ENCODE results near the gene PLAGL2. TPM values are rescaled to one million over a fixed set of nuclear protein-coding genes. Genes with fewer than 3 reads are reported as not detected.
A peak's percentile ranks its signal among the peaks of the same experiment; 100 is the strongest.

PLAGL2 gene
- polyA plus RNA-seq, 1 experiment: 3.1 TPM

- CTCF ChIA-PET: interaction anchor here (0.6 kb wide), 1 partner anchor 13 kb away, joined by 3 read pairs; no protein-coding TSS in a partner anchor
- POLR2A ChIA-PET: no interaction called here
- TF ChIP-seq CTCF (IDR thresholded peaks at IDR 0.05; ENCODE audit: insufficient read depth, low read depth, low read length): no peak
- Histone ChIP-seq H3K4me3 (ENCODE audit: low read depth, low read length) (no peak overlapping the region), H3K27me3 (ENCODE audit: control insufficient read depth, insufficient read depth, low read length) (no peaks in the 10 kb centered on the region), H3K36me3 (ENCODE audit: control insufficient read depth, insufficient read depth, low read length) (peaks cover 18% of the 10 kb centered on the region)
- DNase-seq (ENCODE audit: low read depth): no peak
These were observed 14.8 kb downstream of the PLAGL2 start for GRCh38 chr20:32192698-32193097.

- CTCF ChIA-PET: no interaction called here
- peaks cover 13% of the 10 kb centered on the region for H3K36me3 ChIP-seq (ENCODE audit: control insufficient read depth, insufficient read depth, low read length)
- H3K4me3 ChIP-seq (ENCODE audit: low read depth, low read length): no peak overlapping the region
- no peaks in the 10 kb centered on the region for H3K27me3 ChIP-seq (ENCODE audit: control insufficient read depth, insufficient read depth, low read length)
- POLR2A ChIA-PET: no interaction called here
- DNase-seq (ENCODE audit: low read depth): no peak
- TF ChIP-seq CTCF (IDR thresholded peaks at IDR 0.05; ENCODE audit: insufficient read depth, low read depth, low read length): no peak
These were observed 15.7 kb downstream of the PLAGL2 start for GRCh38 chr20:32191873-32192272.

- no peak for TF ChIP-seq CTCF (IDR thresholded peaks at IDR 0.05; ENCODE audit: insufficient read depth, low read depth, low read length)
- H3K36me3 ChIP-seq (ENCODE audit: control insufficient read depth, insufficient read depth, low read length): peaks cover 11% of the 10 kb centered on the region
- ChIA-PET CTCF (no interaction called here), POLR2A (no interaction called here)
- no peak for DNase-seq (ENCODE audit: low read depth)
- no peaks in the 10 kb centered on the region for H3K27me3 ChIP-seq (ENCODE audit: control insufficient read depth, insufficient read depth, low read length)
- H3K4me3 ChIP-seq (ENCODE audit: low read depth, low read length): no peak overlapping the region
These were observed 16.1 kb downstream of the PLAGL2 start for GRCh38 chr20:32191422-32191821.

- ChIA-PET CTCF (interaction anchor here (1.3 kb wide), 1 partner anchor 19 kb away, joined by 3 read pairs; no protein-coding TSS in a partner anchor), POLR2A (no interaction called here)
- Histone ChIP-seq H3K27me3 (ENCODE audit: control insufficient read depth, insufficient read depth, low read length) (no peaks in the 10 kb centered on the region), H3K4me3 (ENCODE audit: low read depth, low read length) (peak overlapping the region; percentile 53), H3K36me3 (ENCODE audit: control insufficient read depth, insufficient read depth, low read length) (peaks cover 7% of the 10 kb centered on the region)
- TF ChIP-seq CTCF (IDR thresholded peaks at IDR 0.05; ENCODE audit: insufficient read depth, low read depth, low read length): 0 out of 2 replicates have a peak, but pooled peaks have one; percentile 0
- no peak for DNase-seq (ENCODE audit: low read depth)
These were observed 16.7 kb downstream of the PLAGL2 start for GRCh38 chr20:32190616-32191415.

GRCh38 chr20:32189691-32190615 lies 17.6 kb downstream of the PLAGL2 start:
- CTCF ChIA-PET: interaction anchor here (1.3 kb wide), 1 partner anchor 18 kb away, joined by 3 read pairs; no protein-coding TSS in a partner anchor
- no peak for DNase-seq (ENCODE audit: low read depth)
- POLR2A ChIA-PET: no interaction called here

More at GRCh38 chr20:32189691-32190615, 17.6 kb downstream of the PLAGL2 start:
- 0 out of 2 replicates have a peak, but pooled peaks have one; percentile 5 for TF ChIP-seq CTCF (IDR thresholded peaks at IDR 0.05; ENCODE audit: insufficient read depth, low read depth, low read length)
- H3K27me3 ChIP-seq (ENCODE audit: control insufficient read depth, insufficient read depth, low read length): no peaks in the 10 kb centered on the region
- H3K4me3 ChIP-seq (ENCODE audit: low read depth, low read length): peak overlapping the region; percentile 53
- no peaks in the 10 kb centered on the region for H3K36me3 ChIP-seq (ENCODE audit: control insufficient read depth, insufficient read depth, low read length)

Measured in BJ (cell line).